COR-L47 (cell line): ENCODE data around the gene CALCOCO2.

Source experiments
- DNase-seq: peaks from one replicate; lab custom pipeline; 2025; lab: John Stamatoyannopoulos, UW

The CALCOCO2 gene

DNA sequence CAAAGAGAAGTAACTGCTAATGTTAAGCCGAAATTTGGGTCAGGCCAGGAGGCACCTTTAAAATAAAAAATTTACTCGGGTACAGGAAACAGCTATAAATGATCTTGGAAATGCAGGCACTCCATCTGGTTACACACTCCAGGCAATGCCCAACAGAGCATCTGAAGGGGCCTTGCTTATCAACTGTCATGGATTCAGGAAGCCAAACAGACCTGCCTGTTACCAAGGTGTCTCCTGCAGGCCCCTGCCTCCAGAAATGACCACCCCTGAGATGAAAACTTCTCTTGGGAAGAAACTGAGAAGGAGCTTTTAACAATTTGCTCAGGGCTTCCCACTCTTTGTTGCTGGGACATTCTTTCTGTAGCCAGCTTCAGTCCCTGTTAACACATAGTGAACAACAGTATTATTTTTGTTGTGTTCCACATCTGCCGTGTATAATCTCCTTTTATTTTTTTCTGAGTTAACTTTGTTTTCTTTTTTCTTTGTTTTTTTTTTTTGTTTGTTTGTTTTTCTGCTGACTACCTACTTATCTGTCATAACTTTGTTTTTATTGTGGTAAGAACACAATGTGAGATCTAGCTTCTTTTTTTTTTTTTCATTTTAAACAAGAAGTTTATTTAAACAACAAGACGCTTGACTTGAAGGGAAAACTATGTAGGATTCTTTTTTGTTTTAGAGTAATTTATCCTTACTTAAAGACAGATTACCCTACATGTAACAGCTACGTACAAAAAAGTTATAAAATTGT lies 43.0 kb downstream of the CALCOCO2 start:
- DNase-seq = no peak

DNA sequence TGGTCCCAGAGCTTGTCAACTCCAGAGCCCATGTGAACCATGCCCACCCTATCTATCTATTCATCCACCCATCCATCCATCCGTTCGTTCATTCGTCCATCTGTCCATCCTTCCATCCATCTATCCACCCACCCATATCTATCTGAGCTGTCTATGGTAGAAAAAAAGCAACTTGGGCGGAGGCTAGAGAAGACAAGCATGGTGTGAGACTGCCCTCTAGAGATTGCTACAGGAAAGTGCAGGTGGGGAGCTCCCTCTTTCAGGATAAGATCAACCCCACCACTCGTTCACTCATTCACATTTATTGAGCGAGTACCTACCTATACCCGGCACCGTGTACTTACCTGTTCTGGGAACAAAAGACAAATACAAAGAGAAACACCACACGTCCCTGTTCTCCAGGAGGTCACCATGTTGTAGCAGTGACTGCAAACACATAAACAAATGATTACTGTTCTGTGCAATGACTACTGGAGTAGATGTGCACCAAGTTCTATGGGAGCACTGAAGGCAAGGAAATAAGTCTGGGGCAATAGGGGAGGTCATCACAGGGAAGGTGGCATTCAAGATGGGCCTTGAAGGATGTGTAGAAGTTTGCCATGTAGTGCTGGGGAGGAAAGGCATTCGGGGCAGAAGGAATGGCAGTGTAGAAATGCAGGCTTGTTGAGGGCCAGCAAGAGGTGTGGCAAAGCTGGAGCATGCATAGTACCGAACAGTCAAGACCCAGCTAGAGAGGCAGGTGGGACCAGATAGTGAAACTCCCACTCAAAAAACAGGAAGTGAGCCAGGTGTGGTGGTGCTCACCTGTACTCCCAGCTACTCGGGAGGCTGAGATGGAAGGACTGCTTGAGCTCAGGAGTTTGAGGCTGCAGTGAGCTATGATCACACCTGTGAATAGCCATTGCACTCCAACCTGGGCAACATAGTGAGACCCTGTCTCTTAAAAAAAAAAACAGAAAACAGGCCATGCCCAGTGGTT lies 48.4 kb downstream of the CALCOCO2 start:
- DNase-seq = peak; percentile 54

GRCh38 chr17:48882272-48882671 lies 51.4 kb downstream of the CALCOCO2 start:
- DNase-seq = no peak

DNA sequence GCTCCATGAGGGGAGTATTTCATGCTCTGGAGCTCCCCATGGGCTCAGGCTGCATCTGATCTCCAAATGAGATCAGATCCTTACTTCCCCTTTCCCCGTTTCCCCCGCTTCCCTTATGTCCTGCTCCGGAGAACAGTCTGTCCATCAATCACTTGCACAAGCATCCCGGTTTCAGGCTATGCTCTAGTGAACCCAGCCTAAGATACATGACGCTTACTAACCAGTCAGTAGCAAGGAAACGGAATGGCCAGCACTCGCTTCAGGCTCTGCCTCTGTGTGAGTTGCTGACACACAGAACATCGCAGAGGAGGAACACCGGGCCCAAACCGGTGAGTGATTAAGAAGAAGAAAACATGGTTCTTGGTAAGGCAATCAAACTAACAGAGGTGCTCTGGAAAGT lies 52.3 kb downstream of the CALCOCO2 start:
- DNase-seq = no peak

DNA sequence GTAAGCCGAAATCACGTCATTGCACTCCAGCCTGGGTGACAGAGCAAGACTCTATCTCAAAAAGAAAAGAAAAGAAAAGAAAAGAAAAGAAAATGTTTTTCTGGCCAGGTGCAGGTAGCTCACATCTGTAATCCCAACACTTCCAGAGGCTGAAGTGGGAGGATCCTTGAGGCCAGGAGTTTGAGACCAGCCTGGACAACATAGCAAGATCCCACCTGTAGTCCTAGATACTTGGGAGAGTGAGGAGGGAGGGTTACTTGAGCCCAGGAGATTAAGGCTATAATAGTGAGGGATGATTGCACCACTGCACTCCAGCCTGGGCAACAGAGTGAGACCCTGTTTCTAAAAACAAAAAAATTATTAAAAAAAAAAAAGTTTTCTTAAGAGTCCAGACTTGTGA lies 59.3 kb downstream of the CALCOCO2 start:
- no peak for DNase-seq

DNA sequence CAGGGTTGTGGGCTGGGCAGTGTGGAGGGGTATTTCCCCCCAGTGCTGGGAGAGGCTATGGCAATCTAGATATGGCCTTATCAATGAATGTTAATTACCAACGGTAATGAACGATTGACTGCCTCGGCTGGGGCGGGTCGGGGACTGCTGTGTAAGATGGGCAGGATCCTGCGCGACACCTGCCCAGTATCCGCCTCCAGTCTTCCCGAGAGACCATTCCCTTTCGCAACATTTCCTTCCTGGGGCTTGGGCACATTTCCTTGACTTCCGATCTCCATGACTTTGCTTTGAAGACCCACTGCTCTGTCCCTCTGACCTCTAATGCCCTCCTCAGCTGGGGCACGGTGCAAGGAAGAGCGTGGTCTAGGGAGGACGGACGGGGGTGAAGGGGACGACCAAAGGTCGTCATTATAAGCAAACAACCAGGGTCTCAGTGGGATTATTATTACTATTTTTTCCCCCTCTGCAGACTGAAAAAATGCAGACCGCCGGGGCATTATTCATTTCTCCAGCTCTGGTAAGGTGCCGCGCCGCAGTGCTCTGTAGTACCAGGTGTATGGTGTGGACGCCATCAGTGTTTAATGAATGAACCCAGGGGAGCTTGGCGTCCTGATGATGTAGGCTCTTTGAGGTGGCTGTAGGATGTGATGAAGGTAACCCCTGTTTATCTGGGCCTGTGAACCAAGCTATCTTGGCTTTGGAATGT lies 62.3 kb downstream of the CALCOCO2 start:
- no peak for DNase-seq

DNA sequence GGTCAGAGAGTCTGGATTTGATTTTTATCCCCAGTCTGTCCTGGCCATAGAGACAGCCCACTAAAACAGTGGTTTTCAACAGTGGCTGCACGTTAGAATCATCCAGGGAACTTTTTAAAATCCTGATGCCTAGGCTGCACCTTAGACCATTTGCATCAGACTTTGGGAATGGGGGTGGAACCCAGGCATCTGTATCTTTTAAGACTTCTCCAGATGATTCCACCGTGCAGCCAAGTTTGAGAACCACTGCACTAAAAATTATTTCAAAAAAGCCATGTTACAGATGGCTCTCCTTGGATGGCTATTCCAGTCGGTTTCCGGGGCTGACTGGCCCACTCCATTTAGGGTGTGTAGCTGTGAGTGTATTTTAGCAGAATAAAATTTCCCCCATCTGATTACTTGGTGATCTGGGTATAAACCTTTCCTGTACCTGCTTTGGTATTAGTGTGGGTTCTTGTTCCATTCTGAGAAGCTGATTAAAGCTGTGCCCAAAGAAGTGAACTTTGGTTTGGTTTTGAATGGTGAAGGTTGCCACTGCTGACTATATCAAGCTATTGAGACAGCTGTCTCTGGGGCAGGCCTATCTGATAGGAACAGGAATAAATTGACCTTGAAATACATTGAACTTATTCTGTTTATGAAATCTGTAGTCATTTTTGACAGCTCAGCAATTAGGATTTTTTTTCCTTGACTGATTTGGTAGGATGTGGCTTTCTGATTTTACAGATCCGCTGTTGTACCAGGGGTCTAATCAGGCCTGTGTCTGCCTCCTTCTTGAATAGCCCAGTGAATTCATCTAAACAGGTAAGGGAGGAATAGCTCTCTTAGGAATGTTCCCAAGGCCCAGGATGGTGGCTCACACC lies 63.0 kb downstream of the CALCOCO2 start:
- no peak for DNase-seq

DNA sequence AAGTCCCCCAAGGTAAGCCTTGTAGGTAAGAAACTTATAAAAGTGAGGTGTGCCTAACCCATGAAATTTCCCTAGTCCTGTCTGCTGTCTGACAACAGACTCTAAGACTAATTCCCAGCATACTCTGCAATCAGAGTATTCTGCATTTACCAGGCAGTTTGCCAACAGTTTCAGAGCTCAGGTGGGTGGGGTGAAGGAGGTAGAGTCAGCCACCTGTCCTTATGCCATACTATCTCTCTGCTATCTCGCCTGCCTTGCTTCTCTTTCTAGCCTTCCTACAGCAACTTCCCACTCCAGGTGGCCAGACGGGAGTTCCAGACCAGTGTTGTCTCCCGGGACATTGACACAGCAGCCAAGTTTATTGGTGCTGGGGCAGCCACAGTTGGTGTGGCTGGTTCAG lies 64.1 kb downstream of the CALCOCO2 start:
- DNase-seq = no peak

DNA sequence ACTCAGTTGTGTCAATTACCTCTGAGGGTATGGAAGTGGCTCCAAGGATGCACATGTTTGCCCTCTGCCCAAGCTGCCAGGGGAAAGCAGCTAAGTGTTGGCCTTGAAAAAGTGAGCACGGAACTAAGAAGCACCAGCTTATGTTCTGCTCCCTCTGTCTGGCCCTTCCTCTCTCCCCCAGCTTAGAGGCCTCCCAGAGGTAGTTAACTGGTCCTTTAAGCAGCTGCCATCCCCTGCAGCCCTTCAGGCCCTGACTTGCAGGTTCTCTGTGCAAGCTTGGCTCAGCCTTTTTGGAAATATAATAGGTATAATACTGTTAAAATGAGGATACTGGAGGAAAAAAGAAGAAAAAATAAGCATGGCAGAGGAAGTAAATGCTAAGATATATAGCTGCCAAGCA lies 70.4 kb downstream of the CALCOCO2 start:
- no peak for DNase-seq

- DNase-seq = no peak
Measured at GRCh38 chr17:48903401-48903800, 72.6 kb downstream of the CALCOCO2 start.

DNA sequence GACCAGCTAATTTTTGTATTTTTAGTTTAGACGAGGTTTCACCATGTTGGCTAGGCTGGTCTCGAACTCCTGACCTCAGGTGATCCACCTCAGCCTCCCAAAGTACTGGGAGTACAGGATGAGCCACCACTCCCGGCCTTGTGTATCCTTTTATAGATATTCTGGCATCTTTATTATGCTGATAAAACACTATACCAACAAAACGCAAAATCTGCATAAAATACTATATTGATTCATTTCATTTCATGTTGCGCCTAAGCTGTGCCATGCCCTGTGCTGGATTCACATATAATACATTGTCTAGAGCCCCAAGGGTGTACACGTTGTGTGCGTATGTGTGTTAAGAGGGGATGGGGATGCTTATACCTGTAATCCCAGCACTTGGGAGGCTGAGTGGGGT lies 73.6 kb downstream of the CALCOCO2 start:
- DNase-seq = no peak

GRCh38 chr17:48905987-48906515 lies 75.2 kb downstream of the CALCOCO2 start:
- DNase-seq = no peak

DNA sequence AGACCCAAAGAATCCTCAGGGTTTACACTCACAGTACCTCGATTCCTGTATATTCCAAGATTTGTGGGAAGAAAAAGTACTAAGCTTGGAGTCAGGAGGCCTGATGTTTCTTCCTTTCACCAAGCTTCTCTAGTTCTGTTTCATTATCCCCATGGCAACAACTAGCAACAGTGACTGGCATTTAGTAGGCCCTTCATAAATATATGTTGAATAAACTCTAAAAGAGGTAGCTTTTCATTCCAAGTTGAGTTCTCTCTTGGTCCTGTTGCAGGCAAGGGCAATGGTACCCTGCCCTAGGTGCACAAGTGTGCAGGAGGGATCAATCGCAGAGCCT lies 76.8 kb downstream of the CALCOCO2 start:
- DNase-seq = no peak

DNA sequence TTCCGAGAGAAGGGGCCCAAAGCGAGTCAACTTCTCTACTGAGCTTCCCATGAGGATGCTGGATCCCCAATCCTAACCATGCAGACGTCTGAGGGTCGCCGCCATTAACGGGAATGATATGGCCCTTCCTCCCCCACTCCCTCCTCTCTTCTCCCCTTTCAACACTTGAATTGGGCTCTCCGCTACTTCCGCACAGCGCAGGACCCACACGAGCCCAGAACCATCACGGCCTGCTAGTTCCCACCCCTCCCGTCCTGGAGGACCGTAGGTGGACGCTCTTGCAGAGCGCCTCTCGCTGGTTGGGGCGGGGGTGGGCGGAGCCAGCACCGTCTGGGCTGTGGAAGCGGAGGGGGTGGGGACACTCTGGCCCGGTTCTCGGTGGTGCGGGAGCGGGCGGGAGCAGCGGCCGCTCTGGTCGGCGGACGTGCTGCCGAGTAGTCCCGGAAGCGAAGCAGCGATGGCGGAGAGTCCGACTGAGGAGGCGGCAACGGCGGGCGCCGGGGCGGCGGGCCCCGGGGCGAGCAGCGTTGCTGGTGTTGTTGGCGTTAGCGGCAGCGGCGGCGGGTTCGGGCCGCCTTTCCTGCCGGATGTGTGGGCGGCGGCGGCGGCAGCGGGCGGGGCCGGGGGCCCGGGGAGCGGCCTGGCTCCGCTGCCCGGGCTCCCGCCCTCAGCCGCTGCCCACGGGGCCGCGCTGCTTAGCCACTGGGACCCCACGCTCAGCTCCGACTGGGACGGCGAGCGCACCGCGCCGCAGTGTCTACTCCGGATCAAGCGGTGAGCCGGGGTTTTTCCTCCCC lies 77.4 kb downstream of the CALCOCO2 start, which contains the start of gene UBE2Z:
UBE2Z (plus strand) TSS at position 361 of the 797 bp plus-strand sequence; CDS start at position 458, 97 bp downstream.
- DNase-seq = peak; percentile 85

- peak; percentile 75 for DNase-seq
Measured at GRCh38 chr17:48908853-48909394, 78.1 kb downstream of the CALCOCO2 start.

DNA sequence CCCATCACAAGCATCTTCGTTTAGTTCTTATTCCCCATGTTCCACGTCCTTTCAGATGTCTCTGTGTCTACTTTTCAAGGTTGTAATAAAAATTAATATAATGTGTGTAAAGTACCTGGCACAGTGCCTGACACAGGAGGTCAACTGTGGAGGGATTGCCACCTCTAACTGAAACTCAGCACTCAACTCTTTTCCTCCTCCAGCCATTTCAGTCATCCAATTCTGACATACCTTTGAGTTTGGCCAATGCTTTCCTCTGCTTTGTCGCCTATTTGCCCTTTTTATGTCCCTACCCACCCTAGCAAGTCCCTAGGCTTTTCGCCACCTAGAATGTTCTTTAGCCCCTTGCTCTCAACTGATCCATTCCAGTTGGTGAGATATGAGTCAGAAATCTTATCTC lies 78.9 kb downstream of the CALCOCO2 start:
- DNase-seq = no peak

- no peak for DNase-seq
Measured at GRCh38 chr17:48910370-48910769, 79.5 kb downstream of the CALCOCO2 start.

DNA sequence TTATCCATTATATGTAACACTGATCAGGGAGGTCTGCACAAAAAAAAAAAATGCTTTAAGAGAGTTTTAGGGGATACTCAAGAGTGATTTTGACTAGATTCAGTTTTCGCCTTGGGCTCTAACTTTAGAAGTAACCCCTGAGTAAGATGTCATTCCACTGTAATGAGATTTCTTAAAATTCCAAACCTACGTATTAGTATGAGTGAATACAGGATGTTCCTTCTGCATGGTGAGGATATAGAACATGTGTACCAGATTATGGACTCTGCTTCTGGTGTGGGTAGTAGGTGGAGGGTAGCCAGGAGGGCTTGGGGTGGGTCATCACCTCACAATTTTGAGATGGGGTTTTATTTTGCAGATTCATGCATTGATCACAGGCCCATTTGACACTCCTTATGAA lies 81.6 kb downstream of the CALCOCO2 start:
- DNase-seq = no peak
